Measurements from ENCODE around the gene ATP5F1A.

The ATP5F1A gene

DNA sequence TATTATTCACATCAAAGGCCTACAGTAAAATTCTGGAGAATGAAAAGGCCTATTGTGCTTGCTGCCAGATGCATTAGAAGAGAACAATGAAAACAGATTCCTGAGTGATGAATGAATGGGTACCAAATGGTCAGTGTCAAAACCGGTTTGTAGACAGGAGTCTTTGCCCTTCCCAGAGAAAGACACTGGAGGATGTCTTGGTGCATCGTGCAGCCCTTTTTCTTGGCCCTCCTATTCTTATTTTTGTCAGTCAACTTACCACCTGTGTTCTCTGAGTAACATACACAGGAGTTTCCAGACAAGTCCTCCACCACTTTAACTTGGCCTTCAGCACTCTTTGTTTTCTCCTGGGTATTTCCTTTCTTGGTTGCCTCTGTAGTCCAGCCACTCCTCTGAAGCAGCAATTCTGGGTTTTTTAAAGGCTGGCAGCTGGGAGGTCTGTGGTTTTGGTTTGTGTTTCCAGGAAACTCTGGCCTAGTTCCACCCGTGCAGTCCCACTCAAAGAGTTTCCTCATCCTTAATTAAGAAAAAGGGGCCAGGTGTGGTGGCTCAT is 55.4 kb downstream of the ATP5F1A start:
- peak; percentile 9 to 15 for DNase-seq

DNA sequence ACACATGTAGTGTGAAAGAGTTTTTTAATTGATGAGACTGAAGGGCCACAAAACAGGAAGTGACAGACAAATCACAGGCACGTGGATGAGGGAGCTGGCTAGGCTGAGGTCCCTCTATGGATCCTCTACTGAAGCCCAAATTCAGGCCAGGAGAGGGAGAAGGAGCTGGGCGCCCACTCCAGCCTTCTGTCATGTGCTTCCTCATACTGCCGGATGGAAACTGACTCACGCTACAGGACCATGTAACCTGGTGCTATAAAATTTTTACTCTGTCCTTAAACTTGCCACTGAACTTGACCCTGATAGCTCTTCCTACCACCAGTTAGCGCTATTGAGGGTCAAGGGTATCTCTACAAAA is 57.4 kb downstream of the ATP5F1A start:
- no peak for DNase-seq

DNA sequence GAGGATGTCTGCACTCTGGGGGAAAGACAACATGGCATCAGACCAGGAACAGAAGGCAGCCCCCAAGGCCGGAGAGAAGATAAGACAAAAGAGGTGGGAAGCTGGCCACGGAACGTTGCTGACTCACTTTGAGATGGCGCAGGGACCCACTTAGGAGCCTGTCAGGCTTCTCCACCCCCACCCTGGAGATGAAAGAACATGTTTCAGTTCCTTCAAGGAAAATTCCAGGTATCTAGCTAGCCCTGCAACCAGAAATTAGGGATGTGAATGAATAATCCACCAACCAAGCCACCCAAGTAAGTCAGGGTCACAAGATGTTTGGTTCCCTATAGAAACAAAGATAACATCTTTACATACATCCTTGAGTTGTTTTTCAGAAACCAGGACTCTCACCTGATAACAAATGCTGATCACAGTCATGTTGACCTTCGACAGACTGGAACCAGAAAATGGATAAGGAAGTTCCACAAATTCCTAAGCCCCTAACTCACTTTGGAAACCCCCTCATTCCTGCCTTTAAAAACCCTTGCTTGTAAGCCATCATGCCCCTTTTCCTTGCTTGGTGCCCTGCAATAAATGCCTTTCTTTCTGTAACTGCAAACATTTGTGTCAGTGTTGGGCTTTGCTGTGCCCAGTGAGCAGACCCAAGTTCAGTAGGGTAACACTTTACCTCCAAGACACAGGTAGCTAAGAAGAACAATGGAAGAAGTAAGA is 57.9 kb downstream of the ATP5F1A start:
- no peak for DNase-seq

DNA sequence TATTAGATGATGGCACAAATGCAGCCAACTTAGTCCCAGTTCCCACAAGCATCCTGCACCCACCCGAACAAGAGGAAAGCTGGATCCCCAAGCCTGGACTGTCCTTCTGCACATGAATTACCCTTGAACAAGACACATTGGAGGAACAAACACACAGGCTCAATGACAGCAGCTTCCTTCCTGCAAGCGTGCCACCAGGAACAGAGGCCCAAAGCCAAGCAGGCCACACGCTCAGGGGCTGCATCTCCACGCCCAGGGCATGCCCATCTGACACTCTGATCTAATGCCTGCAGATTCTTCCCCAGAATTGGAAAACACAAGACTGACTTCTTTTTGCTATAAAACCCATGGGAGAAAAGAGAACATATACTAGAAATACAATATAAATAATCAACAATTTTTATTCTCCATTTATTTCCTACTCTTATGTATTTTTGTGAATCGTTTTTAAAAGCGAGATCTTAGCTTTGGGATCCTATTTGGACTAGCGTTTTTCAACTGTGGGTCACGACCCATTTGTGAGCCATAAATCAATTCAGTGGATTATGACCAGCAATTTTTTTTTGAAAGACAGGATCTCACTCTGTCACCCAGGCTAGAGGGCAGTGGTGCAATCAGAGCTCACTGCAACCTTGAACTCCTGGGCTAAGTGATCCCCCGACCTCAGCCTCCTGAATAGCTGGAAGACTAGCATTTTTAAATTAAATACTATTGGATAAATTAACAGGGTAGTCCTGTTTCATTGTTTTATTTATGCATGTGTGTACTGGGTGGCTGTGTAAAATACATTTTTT is 60.4 kb downstream of the ATP5F1A start:
- no peak for DNase-seq

DNA sequence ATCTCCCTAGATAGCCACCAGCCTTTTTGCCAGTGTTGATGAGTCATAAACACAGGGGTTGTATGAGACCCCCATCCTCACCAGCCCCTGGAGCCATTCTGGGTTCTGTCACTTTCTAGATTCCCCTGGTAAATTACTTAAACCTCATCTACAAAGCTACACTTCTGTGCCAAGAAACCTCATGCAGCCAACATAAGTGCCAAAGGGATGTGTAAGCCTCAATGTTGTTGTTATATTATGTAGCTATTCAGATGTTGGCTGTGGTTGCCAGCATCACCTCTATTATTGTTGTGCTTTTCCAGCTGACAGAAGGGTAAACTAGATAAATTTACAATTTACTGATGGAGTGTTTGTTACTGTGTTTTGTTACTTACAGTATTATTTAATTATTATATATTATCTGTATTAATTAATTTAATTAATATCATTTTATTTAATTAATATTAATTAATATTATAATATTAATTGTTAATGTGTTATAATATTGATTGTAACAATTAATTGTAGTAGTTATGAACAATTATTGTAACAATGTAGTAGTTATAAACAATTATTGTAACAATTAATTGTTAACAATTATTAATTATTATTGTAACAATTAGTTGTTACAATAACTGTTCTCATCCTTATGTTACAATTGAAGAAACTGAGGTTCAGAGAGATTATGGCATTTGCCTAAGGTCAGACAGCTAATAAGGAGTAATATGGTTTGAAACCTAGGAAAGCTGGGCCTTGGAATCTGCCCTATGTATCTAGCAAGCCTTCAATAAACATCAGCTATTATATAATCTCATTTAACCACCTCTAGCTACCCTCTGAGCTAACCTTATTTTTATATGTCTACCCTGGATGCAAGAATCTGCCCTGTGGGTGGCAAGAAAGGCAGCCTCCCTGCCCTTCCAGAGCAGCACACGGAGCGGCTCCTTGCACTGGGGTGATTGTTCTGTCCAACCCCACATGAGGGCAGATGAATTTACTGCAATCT is 62.1 kb downstream of the ATP5F1A start:
- no peak for DNase-seq

DNA sequence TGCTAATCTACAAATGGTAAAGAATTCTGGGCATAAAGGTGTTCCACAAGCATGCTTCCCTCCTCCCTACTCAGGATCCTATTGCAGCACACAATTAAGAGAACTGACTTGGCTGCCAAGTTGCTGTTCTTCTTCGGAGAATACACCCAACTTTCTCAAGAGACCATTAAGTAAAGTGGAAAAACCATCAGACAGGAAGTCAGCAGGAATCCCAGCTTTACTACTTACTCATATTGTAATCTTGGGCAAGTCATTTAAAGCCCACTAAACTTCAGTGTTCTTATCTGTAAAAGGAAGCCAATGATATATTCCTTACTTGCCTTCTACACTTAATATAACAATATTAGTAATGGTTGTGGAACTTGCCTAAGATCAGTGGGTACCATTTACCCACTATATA is 63.9 kb downstream of the ATP5F1A start:
- DNase-seq: no peak

DNA sequence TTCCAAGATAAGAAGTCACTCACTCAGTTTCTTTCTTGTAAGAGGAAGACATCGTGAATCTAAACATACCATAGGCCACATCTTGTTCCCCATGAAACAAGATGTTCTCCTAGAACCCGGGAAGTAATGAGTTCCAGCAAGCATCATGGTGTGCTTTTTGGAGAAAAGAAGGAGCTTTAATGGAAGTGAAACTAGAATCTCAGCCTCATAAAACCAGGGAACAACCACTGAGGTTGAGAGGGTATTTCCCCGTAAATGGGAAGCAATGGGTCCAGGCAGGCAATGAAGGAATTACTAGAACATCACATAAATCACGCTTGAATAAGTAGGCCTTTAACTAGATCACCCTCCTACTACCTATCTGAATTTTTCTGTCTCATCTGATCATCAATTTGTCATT is 66.4 kb downstream of the ATP5F1A start:
- no peak for DNase-seq
